ENCODE results near the gene BMP6.

GRCh38 chr6:7836371-7837026 is 110.6 kb downstream of the BMP6 start:
- TF ChIP-seq CTCF (IDR thresholded peaks at IDR 0.05), result no peak
- TF ChIP-seq EP300 (IDR thresholded peaks at IDR 0.05), result no peak
- no peak for TF ChIP-seq POLR2AphosphoS5 (IDR thresholded peaks at IDR 0.05)
- TF ChIP-seq POLR2A (IDR thresholded peaks at IDR 0.05), result no peak
